H9 (cell line): Measurements from ENCODE around the gene CTNND1. TPM values are rescaled to one million over a fixed set of nuclear protein-coding genes. Genes with fewer than 3 reads are reported as not detected.

Experiments used
- DNase-seq: peaks from one replicate; pipeline ENCODE4 v3.0.0-alpha.2; 2017
- H2AFZ ChIP-seq: one replicate; pipeline ENCODE4 v1.6.1; 2013; ENCODE audit warnings: mild to moderate bottlenecking, low read length, control low read depth, moderate library complexity
- H2AK5ac ChIP-seq: 2 replicates; pipeline ENCODE4 v1.6.1; 2013; ENCODE audit warnings: low read length, control low read depth, mixed read lengths; ENCODE audit not compliant: insufficient read length
- H2BK120ac ChIP-seq: one replicate; pipeline ENCODE4 v1.6.1; 2013; ENCODE audit warnings: low read depth, mild to moderate bottlenecking, low read length, control low read depth, inconsistent platforms; ENCODE audit not compliant: poor library complexity, severe bottlenecking
- H2BK12ac ChIP-seq: 2 replicates; pipeline ENCODE4 v1.6.1; 2013; ENCODE audit warnings: low read length, control low read depth, mixed read lengths, low read depth; ENCODE audit not compliant: insufficient read length
- H2BK15ac ChIP-seq: 2 replicates; pipeline ENCODE4 v1.6.1; 2013; ENCODE audit warnings: low read depth, low read length, control low read depth
- H2BK20ac ChIP-seq: one replicate; pipeline ENCODE4 v1.6.1; 2013; ENCODE audit warnings: low read depth, mild to moderate bottlenecking, low read length, control low read depth, inconsistent platforms; ENCODE audit not compliant: poor library complexity, severe bottlenecking
- H2BK5ac ChIP-seq: 2 replicates; pipeline ENCODE4 v1.6.1; 2013; ENCODE audit warnings: low read length, control low read depth, mixed read lengths; ENCODE audit not compliant: insufficient read length
- H3K14ac ChIP-seq: 2 replicates; pipeline ENCODE4 v1.6.1; 2013; ENCODE audit warnings: low read length, control low read depth; ENCODE audit not compliant: insufficient read depth
- H3K18ac ChIP-seq: 2 replicates; pipeline ENCODE4 v1.6.1; 2013; ENCODE audit warnings: low read depth, mild to moderate bottlenecking, mixed read lengths, low read length, control low read depth; ENCODE audit not compliant: insufficient read length
- H3K23ac ChIP-seq: 2 replicates; pipeline ENCODE4 v1.6.1; 2013; ENCODE audit warnings: low read length, control low read depth, mixed read lengths, low read depth; ENCODE audit not compliant: insufficient read length
- H3K23me2 ChIP-seq: 2 replicates; pipeline ENCODE4 v1.6.1; 2013; ENCODE audit warnings: low read depth, mild to moderate bottlenecking, mixed read lengths, low read length, control low read depth; ENCODE audit not compliant: insufficient read length, poor library complexity, severe bottlenecking
- H3K27ac ChIP-seq: 2 replicates; pipeline ENCODE4 v1.5.1; 2013; ENCODE audit warnings: low read length, control low read depth, mixed read lengths, low read depth; ENCODE audit not compliant: insufficient read length
- H3K27me3 ChIP-seq: 2 replicates; pipeline ENCODE4 v1.6.1; 2013; ENCODE audit warnings: low read length, control low read depth, inconsistent platforms; ENCODE audit not compliant: insufficient read depth
- H3K4ac ChIP-seq: 2 replicates; pipeline ENCODE4 v1.6.1; 2013; ENCODE audit warnings: low read depth, mild to moderate bottlenecking, control low read depth, inconsistent platforms, low read length, moderate library complexity
- H3K4me1 ChIP-seq: 2 replicates; pipeline ENCODE4 v1.6.1; 2013; ENCODE audit warnings: low read length, control low read depth, inconsistent platforms; ENCODE audit not compliant: insufficient read depth
- H3K4me2 ChIP-seq: 2 replicates; pipeline ENCODE4 v1.6.1; 2013; ENCODE audit warnings: low read length, control low read depth, mixed read lengths; ENCODE audit not compliant: insufficient read length, insufficient read depth
- H3K56ac ChIP-seq: 2 replicates; pipeline ENCODE4 v1.6.1; 2013; ENCODE audit warnings: low read depth, mild to moderate bottlenecking, mixed read lengths, low read length, control low read depth; ENCODE audit not compliant: insufficient read length
- H3K79me1 ChIP-seq: 2 replicates; pipeline ENCODE4 v1.6.1; 2013; ENCODE audit warnings: low read depth, mild to moderate bottlenecking, moderate library complexity, low read length, control low read depth, inconsistent platforms; ENCODE audit not compliant: insufficient read depth, poor library complexity, severe bottlenecking
- H3K79me2 ChIP-seq: 2 replicates; pipeline ENCODE4 v1.6.1; 2013; ENCODE audit warnings: low read length, control low read depth, inconsistent platforms; ENCODE audit not compliant: insufficient read depth
- H3K9ac ChIP-seq: 2 replicates; pipeline ENCODE4 v1.6.1; 2013; ENCODE audit warnings: low read length, control low read depth, mixed read lengths; ENCODE audit not compliant: insufficient read length; ENCODE audit errors: extremely low read depth
- H3K9me3 ChIP-seq: one replicate; pipeline ENCODE4 v1.6.1; 2013; ENCODE audit warnings: low read depth, low read length, inconsistent platforms; ENCODE audit not compliant: control insufficient read depth
- H3T11ph ChIP-seq: one replicate; pipeline ENCODE4 v1.6.1; 2013; ENCODE audit warnings: mild to moderate bottlenecking, low read length, control low read depth, inconsistent platforms
- H4K20me1 ChIP-seq: one replicate; pipeline ENCODE4 v1.6.1; 2013; ENCODE audit not compliant: control insufficient read depth, insufficient read length, insufficient read depth
- H4K5ac ChIP-seq: 2 replicates; pipeline ENCODE4 v1.6.1; 2013; ENCODE audit warnings: low read depth, mild to moderate bottlenecking, mixed read lengths, low read length, control low read depth; ENCODE audit not compliant: insufficient read length
- H4K8ac ChIP-seq: replicated peaks from 2 replicates; pipeline ENCODE4 v1.6.1; 2013; ENCODE audit warnings: low read length, control low read depth, mixed read lengths, low read depth; ENCODE audit not compliant: insufficient read length
- H4K91ac ChIP-seq: 2 replicates; pipeline ENCODE4 v1.6.1; 2013; ENCODE audit warnings: low read depth, mild to moderate bottlenecking, moderate library complexity, mixed read lengths, low read length, control low read depth; ENCODE audit not compliant: insufficient read length
- H3K27ac Mint-ChIP-seq, 3 experiments: 2 replicates in 2 of 3; 3 replicates in 1 of 3; pipeline ENCODE4 v1.8.0; 2020 to 2021; ENCODE audit warnings: mixed read lengths in 3 of 3, mild to moderate bottlenecking in 1 of 3, moderate library complexity in 1 of 3
- H3K27me3 Mint-ChIP-seq: 2 replicates; pipeline ENCODE4 v1.8.0; 2021; ENCODE audit warnings: low read depth, mild to moderate bottlenecking, moderate library complexity, mixed read lengths
- H3K36me3 Mint-ChIP-seq, 3 experiments: 2 replicates in 2 of 3; 3 replicates in 1 of 3; pipeline ENCODE4 v1.8.0; 2020 to 2021; ENCODE audit warnings: low read depth in 3 of 3, mixed read lengths in 3 of 3; ENCODE audit not compliant: insufficient read depth in 1 of 3
- H3K4me1 Mint-ChIP-seq, 2 experiments: 2 replicates each; pipeline ENCODE4 v1.8.0; 2020; ENCODE audit warnings: mixed read lengths in 2 of 2
- H3K4me3 Mint-ChIP-seq, 2 experiments: 2 replicates in 1 of 2; 3 replicates in 1 of 2; pipeline ENCODE4 v1.8.0; 2020 to 2021; ENCODE audit warnings: mild to moderate bottlenecking in 2 of 2, mixed read lengths in 2 of 2, moderate library complexity in 1 of 2
- H3K9me3 Mint-ChIP-seq, 2 experiments: 2 replicates in 1 of 2; 3 replicates in 1 of 2; pipeline ENCODE4 v1.8.0; 2020; ENCODE audit warnings: mild to moderate bottlenecking in 2 of 2, mixed read lengths in 2 of 2, moderate library complexity in 1 of 2
- CTCF ChIP-seq: fragments of 200-600 bp; sonication (generic); conservative IDR thresholded peaks from 3 replicates; pipeline ENCODE4 v1.8.0; 2021; ENCODE audit warnings: antibody characterized with exemption, mild to moderate bottlenecking
- WGBS: extraction: QIAGEN DNeasy Blood & Tissue Kit; methylation state at CpG from one replicate; pipeline ENCODE4 v1.1.7; 2013; ENCODE audit warnings: missing lambda C conversion rate, low lambda C conversion rate, mixed read lengths; ENCODE audit not compliant: insufficient read length; ENCODE audit errors: extremely low coverage; 5-methylcytosine and 5-hydroxymethylcytosine counted together
- total RNA-seq: library from RNA; stranded (reverse); gene quantifications from 2 replicates; pipeline ENCODE4 v1.2.1, GENCODE V29; 2021

The CTNND1 gene
- total RNA-seq, 1 experiment from 2014 or later, result 164 TPM

GRCh38 chr11:57729479-57729878, 32.1 kb upstream of the CTNND1 start:
- Histone ChIP-seq H3K23ac (no peak overlapping the region), H4K20me1 (no peaks in the 10 kb centered on the region), H2BK20ac (no peak overlapping the region), H3T11ph (no peak overlapping the region), H3K14ac (no peak overlapping the region), H3K79me2 (peaks cover 2% of the 10 kb centered on the region; the same call in 1 of the 2 replicates), H4K8ac (no peak overlapping the region), H3K4me1 (no peaks in the 10 kb centered on the region; the same call in 1 of the 2 replicates), H3K79me1 (peaks cover 3% of the 10 kb centered on the region), H3K56ac (no peak overlapping the region), H2BK120ac (no peak overlapping the region), H4K5ac (no peak overlapping the region), H2BK12ac (no peak overlapping the region), H3K23me2 (no peaks in the 10 kb centered on the region), H2AK5ac (no peak overlapping the region), H3K4me2 (peak overlapping the region; percentile 21), H2BK5ac (no peak overlapping the region), H2AFZ (no peak overlapping the region), H3K27me3 (no peaks in the 10 kb centered on the region), H3K9me3 (no peaks in the 10 kb centered on the region), H3K27ac (no peak overlapping the region), H3K18ac (no peak overlapping the region), H3K9ac (no peak overlapping the region), H4K91ac (no peak overlapping the region), H3K4ac (no peak overlapping the region), H2BK15ac (no peak overlapping the region)
- H3K4me1 Mint-ChIP-seq, result peaks cover 13 to 20% of the 10 kb centered on the region in 2 experiments
- DNase-seq, result no peak
- H3K27ac Mint-ChIP-seq, result peak overlapping the region in 2 of 3 experiments; percentile 98; a peak in 1 of 7 replicates
- H3K36me3 Mint-ChIP-seq, result peaks cover 6 to 9% (median 6%) of the 10 kb centered on the region in 3 experiments; a peak in 4 of 7 replicates
- no peak for TF ChIP-seq CTCF
- no peak overlapping the region for H3K4me3 Mint-ChIP-seq
- H3K27me3 Mint-ChIP-seq, result no peaks in the 10 kb centered on the region
- no CpG with 5 or more reads among the region's 7 CpGs for WGBS
- no peaks in the 10 kb centered on the region for H3K9me3 Mint-ChIP-seq
